A549 (cell line): Measurements from ENCODE around the gene THBS2. TPM values are rescaled to one million over a fixed set of nuclear protein-coding genes. Genes with fewer than 3 reads are reported as not detected.

Experiments used
- ATAC-seq, 2 experiments: fragments of 200-7000 bp in 1 of 2; fragments of >200 bp in 1 of 2; cut with Nextera tagmentation in 1 of 2; cut with Tn5 transposase in 1 of 2; 3 replicates each; pipeline versions ENCODE4 v1.8.0 to v1.9.1; 2018 to 2020; ENCODE audit warnings: mild to moderate bottlenecking in 1 of 2, moderate library complexity in 1 of 2
- CTCF ChIA-PET: fragments of 300-600 bp; sonication (Branson Sonifier 250); formaldehyde crosslinking; extraction: SDS; loops from one replicate; lab custom pipeline; 2021; ENCODE audit warnings: antibody characterized with exemption, inconsistent platforms; lab: Yijun Ruan, JAX
- POLR2A ChIA-PET: fragments of 350-600 bp; formaldehyde crosslinking; extraction: SDS; loops from one replicate; lab custom pipeline; 2021; ENCODE audit warnings: antibody characterized with exemption, inconsistent platforms; lab: Yijun Ruan, JAX
- DNase-seq, 2 experiments: peaks; one replicate each; pipeline versions ENCODE4 v3.0.0 to v3.0.0-alpha.2; 2011 to 2016; ENCODE audit warnings: low read depth in 1 of 2, low spot score in 1 of 2
- FAIRE-seq: peaks from 2 replicates; lab custom pipeline; 2011; peaks lifted over from hg19 to GRCh38; lab: Jason Lieb, UNC
- H3K27ac ChIP-seq, 2 experiments: fragments of >200 bp; sonication (Bioruptor Twin); formaldehyde crosslinking; 3 replicates each; pipeline ENCODE4 v1.5.1; 2016 to 2017
- H3K4me1 ChIP-seq: fragments of >200 bp; sonication (Bioruptor Twin); formaldehyde crosslinking; 3 replicates; pipeline ENCODE4 v1.6.1; 2016
- H3K4me2 ChIP-seq: fragments of >200 bp; sonication (Bioruptor Twin); formaldehyde crosslinking; 3 replicates; pipeline ENCODE4 v1.6.1; 2016
- H3K4me3 ChIP-seq: fragments of >200 bp; sonication (Bioruptor Twin); formaldehyde crosslinking; 3 replicates; pipeline ENCODE4 v1.5.1; 2016
- H3K9me3 ChIP-seq: fragments of >200 bp; sonication (Bioruptor Twin); formaldehyde crosslinking; 3 replicates; pipeline ENCODE4 v1.6.1; 2016
- BHLHE40 ChIP-seq: IDR thresholded peaks from 2 replicates; pipeline ENCODE4 v1.6.1; 2012; ENCODE audit warnings: low read depth, low read length, inconsistent platforms
- CBX2 ChIP-seq: fragments of 200-600 bp; sonication (generic); IDR thresholded peaks from 2 replicates; pipeline ENCODE4 v1.6.1; 2016; ENCODE audit warnings: low read depth, mild to moderate bottlenecking, borderline replicate concordance
- CBX8 ChIP-seq: fragments of 200-600 bp; sonication (generic); IDR thresholded peaks from 2 replicates; pipeline ENCODE4 v1.6.1; 2016
- CEBPB ChIP-seq, 2 experiments: fragments of >200 bp in 1 of 2; sonication (Bioruptor Twin) in 1 of 2; formaldehyde crosslinking in 1 of 2; IDR thresholded peaks; 2 replicates each; pipeline ENCODE4 v1.6.1; 2012 to 2016
- CHD2 ChIP-seq: fragments of 150-350 bp; IDR thresholded peaks from 2 replicates; pipeline ENCODE4 v1.6.1; 2014; ENCODE audit warnings: low read length; ENCODE audit not compliant: partially characterized antibody
- EHF ChIP-seq: fragments of 250-450 bp; sonication (Bioruptor Pico); IDR thresholded peaks from 2 replicates; pipeline ENCODE4 v1.5.0; 2020; ENCODE audit warnings: mild to moderate bottlenecking
- ESRRA ChIP-seq: fragments of 150-350 bp; IDR thresholded peaks from 2 replicates; pipeline ENCODE4 v1.6.1; 2014; ENCODE audit warnings: mild to moderate bottlenecking, low read length, borderline replicate concordance
- GATA3 ChIP-seq: IDR thresholded peaks from 2 replicates; pipeline ENCODE4 v1.6.1; 2012; ENCODE audit warnings: borderline replicate concordance
- HDAC2 ChIP-seq: fragments of 200-600 bp; sonication (generic); IDR thresholded peaks from 2 replicates; pipeline ENCODE4 v1.6.1; 2016
- KDM1A ChIP-seq: fragments of 200-600 bp; sonication (generic); IDR thresholded peaks from 2 replicates; pipeline ENCODE4 v1.6.1; 2016; ENCODE audit warnings: low read depth, mild to moderate bottlenecking
- MAFK ChIP-seq: fragments of 450-650 bp; IDR thresholded peaks from 2 replicates; pipeline ENCODE4 v1.6.1; 2014; ENCODE audit not compliant: partially characterized antibody
- MYC ChIP-seq: IDR thresholded peaks from 2 replicates; pipeline ENCODE4 v1.6.1; 2012; ENCODE audit warnings: mild to moderate bottlenecking, inconsistent platforms, low read length, improper control_type of control experiment, borderline replicate concordance
- NFE2L2 ChIP-seq: fragments of 150-350 bp; conservative IDR thresholded peaks from 2 replicates; pipeline ENCODE4 v1.6.1; 2014; ENCODE audit warnings: low read length
- NPAS2 ChIP-seq: fragments of 250-450 bp; sonication (Bioruptor Pico); IDR thresholded peaks from 2 replicates; pipeline ENCODE4 v1.8.0; 2022; ENCODE audit warnings: mild to moderate bottlenecking, moderate library complexity, borderline replicate concordance
- POLR2AphosphoS2 ChIP-seq: conservative IDR thresholded peaks from 2 replicates; pipeline ENCODE4 v1.6.1; 2012; ENCODE audit warnings: low read length, improper control_type of control experiment, inconsistent platforms
- RAD21 ChIP-seq, 2 experiments: fragments of >200 bp in 1 of 2; sonication (Bioruptor Twin) in 1 of 2; formaldehyde crosslinking in 1 of 2; IDR thresholded peaks in 1 of 2; conservative IDR thresholded peaks in 1 of 2; 2 replicates in 1 of 2; 3 replicates in 1 of 2; pipeline ENCODE4 v1.6.1; 2012 to 2018; ENCODE audit warnings: inconsistent platforms in 1 of 2
- RNF2 ChIP-seq: fragments of 200-600 bp; sonication (generic); IDR thresholded peaks from 2 replicates; pipeline ENCODE4 v1.6.1; 2016; ENCODE audit warnings: low read depth, mild to moderate bottlenecking, antibody characterized with exemption, moderate library complexity, borderline replicate concordance
- TFCP2L1 ChIP-seq: fragments of 250-450 bp; sonication (Bioruptor Pico); IDR thresholded peaks from 2 replicates; pipeline ENCODE4 v1.5.0; 2021; ENCODE audit warnings: mild to moderate bottlenecking
- ZC3H11A ChIP-seq: fragments of 450-650 bp; IDR thresholded peaks from 2 replicates; pipeline ENCODE4 v1.6.1; 2014; ENCODE audit warnings: antibody characterized with exemption, mild to moderate bottlenecking
- WGBS: methylation state at CpG from one replicate; pipeline ENCODE4 v1.1.6; 2017; ENCODE audit errors: missing lambda C conversion rate; 5-methylcytosine and 5-hydroxymethylcytosine counted together
- polyA plus RNA-seq, 4 experiments: library from polyadenylated mRNA; depleted of rRNA in 3 of 4; stranded (reverse); fragments of >200 nt; fragmentation: RNase III in 1 of 4; extraction: RNeasy Plus Mini Kit Qiagen cat#74134 plus additional on column Dnase treatment in 1 of 4; gene quantifications; 2 replicates in 3 of 4; 3 replicates in 1 of 4; pipeline ENCODE4 v1.2.3, GENCODE V29; 2011 to 2017
- TF ChIP-seq, protein P1 (sequence below): IDR thresholded peaks from 2 replicates; pipeline ENCODE4 v1.6.1; 2012
- TF ChIP-seq, protein P2 (sequence below): fragments of 450-650 bp; IDR thresholded peaks from 2 replicates; pipeline ENCODE4 v1.6.1; 2014; ENCODE audit warnings: antibody characterized with exemption
- TF ChIP-seq, protein P3 (sequence below): fragments of 250-450 bp; sonication (Bioruptor Pico); IDR thresholded peaks from 2 replicates; pipeline ENCODE4 v1.5.0; 2020; ENCODE audit warnings: low read depth, mild to moderate bottlenecking, moderate library complexity
- TF ChIP-seq, protein P4 (sequence below): fragments of >200 bp; sonication (Bioruptor Twin); formaldehyde crosslinking; IDR thresholded peaks from 2 replicates; pipeline ENCODE4 v1.6.1; 2016
- TF ChIP-seq, protein P5 (sequence below): fragments of 250-450 bp; sonication (Bioruptor Pico); IDR thresholded peaks from 2 replicates; pipeline ENCODE4 v1.5.0; 2021; ENCODE audit warnings: mild to moderate bottlenecking, moderate library complexity, borderline replicate concordance

THBS2 gene
- polyA plus RNA-seq, 2 of the 4 experiments (the other 2 are of a cell fraction), result 0.01 to 0.06 TPM

DNA sequence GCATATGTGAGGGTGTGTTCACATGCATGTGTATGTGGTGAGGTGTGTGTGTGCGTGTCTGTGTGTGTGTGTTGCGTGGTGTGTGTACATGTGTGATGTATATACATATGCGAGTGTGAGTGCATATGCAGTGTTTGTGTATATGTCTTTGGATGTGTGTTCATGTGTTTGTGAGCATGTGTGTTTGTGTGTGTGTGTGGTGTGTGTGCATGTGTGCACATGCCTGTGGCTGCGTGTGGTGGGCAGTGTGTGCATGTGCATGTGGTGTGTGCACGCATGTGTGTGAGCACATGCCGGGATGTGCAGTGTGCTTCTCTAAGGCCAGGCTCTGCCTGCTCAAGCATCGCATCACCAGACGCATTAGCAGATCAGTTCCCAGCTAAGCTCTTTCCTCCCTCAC, 5.7 kb downstream of the THBS2 start:
- H3K4me3 ChIP-seq, result no peak overlapping the region
- no peaks in the 10 kb centered on the region for H3K4me1 ChIP-seq
- H3K4me2 ChIP-seq, result no peak overlapping the region
- TF ChIP-seq, protein P1, sequence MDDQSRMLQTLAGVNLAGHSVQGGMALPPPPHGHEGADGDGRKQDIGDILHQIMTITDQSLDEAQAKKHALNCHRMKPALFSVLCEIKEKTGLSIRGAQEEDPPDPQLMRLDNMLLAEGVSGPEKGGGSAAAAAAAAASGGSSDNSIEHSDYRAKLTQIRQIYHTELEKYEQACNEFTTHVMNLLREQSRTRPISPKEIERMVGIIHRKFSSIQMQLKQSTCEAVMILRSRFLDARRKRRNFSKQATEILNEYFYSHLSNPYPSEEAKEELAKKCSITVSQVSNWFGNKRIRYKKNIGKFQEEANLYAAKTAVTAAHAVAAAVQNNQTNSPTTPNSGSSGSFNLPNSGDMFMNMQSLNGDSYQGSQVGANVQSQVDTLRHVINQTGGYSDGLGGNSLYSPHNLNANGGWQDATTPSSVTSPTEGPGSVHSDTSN, result no peak
- TF ChIP-seq BHLHE40 (no peak), GATA3 (no peak), CHD2 (no peak), RNF2 (no peak), EHF (CRISPR knock-in tag) (no peak), NPAS2 (CRISPR knock-in tag) (no peak), MAFK (no peak), HDAC2 (no peak), ESRRA (no peak), POLR2AphosphoS2 (no peak), CEBPB (IDR thresholded peaks at IDR 0.05) (no peak)
- TF ChIP-seq, protein P2, sequence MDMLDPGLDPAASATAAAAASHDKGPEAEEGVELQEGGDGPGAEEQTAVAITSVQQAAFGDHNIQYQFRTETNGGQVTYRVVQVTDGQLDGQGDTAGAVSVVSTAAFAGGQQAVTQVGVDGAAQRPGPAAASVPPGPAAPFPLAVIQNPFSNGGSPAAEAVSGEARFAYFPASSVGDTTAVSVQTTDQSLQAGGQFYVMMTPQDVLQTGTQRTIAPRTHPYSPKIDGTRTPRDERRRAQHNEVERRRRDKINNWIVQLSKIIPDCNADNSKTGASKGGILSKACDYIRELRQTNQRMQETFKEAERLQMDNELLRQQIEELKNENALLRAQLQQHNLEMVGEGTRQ, result no peak
- TF ChIP-seq, protein P3, sequence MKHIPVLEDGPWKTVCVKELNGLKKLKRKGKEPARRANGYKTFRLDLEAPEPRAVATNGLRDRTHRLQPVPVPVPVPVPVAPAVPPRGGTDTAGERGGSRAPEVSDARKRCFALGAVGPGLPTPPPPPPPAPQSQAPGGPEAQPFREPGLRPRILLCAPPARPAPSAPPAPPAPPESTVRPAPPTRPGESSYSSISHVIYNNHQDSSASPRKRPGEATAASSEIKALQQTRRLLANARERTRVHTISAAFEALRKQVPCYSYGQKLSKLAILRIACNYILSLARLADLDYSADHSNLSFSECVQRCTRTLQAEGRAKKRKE, result no peak
- WGBS, result 69% methylated on average over 3 of the region's 8 CpGs
- ChIA-PET CTCF (no interaction called here), POLR2A (no interaction called here)
- H3K27ac ChIP-seq, result no peak overlapping the region
- FAIRE-seq, result no peak
- DNase-seq, result no peak
- no peak for ATAC-seq
- no peaks in the 10 kb centered on the region for H3K9me3 ChIP-seq

GRCh38 chr6:169247419-169247818, 6.2 kb downstream of the THBS2 start:
- FAIRE-seq (no peak), DNase-seq (no peak), ATAC-seq (no peak)
- H3K4me1 ChIP-seq, result no peaks in the 10 kb centered on the region
- no peak for TF ChIP-seq MYC
- no peak for TF ChIP-seq RAD21 (conservative IDR thresholded peaks at IDR 0.05 in 1 of 2, IDR thresholded peaks at IDR 0.05 in 1 of 2)
- TF ChIP-seq, protein P4, sequence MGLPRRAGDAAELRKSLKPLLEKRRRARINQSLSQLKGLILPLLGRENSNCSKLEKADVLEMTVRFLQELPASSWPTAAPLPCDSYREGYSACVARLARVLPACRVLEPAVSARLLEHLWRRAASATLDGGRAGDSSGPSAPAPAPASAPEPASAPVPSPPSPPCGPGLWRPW, result no peak
- no peak for TF ChIP-seq TFCP2L1
- no peaks in the 10 kb centered on the region for H3K9me3 ChIP-seq
- no peak overlapping the region for H3K4me2 ChIP-seq
- ChIA-PET CTCF (no interaction called here), POLR2A (no interaction called here)
- no peak overlapping the region for H3K4me3 ChIP-seq
- no peak overlapping the region for H3K27ac ChIP-seq
- 47% methylated on average over 4 of the region's 4 CpGs for WGBS

DNA sequence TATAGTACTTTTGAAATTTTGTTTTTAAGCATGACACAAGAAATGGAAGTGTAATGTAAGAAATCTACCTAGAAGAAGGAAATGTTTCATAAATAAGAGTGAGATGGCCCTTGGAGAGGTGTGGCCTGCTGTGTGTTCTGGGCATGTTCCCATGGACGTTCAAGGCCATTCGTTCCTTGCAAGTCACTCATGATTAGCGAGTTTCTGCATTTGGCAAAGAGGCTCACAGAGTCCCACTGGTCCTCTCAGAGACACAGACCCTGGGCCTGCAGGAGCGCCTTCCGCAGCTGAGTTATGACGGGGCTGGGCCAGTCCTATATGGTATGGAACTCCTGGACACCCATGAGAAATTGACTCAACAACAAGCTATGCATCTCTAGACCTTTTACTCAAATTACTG, 7.2 kb downstream of the THBS2 start:
- H3K4me2 ChIP-seq, result no peak overlapping the region
- no peaks in the 10 kb centered on the region for H3K9me3 ChIP-seq
- ChIA-PET POLR2A (no interaction called here), CTCF (no interaction called here)
- TF ChIP-seq MAFK (no peak), EHF (CRISPR knock-in tag) (no peak), ZC3H11A (no peak), KDM1A (no peak), ESRRA (no peak), RAD21 (conservative IDR thresholded peaks at IDR 0.05 in 1 of 2, IDR thresholded peaks at IDR 0.05 in 1 of 2) (no peak), CBX8 (no peak), CBX2 (no peak), NFE2L2 (no peak), HDAC2 (no peak)
- TF ChIP-seq, protein P5, sequence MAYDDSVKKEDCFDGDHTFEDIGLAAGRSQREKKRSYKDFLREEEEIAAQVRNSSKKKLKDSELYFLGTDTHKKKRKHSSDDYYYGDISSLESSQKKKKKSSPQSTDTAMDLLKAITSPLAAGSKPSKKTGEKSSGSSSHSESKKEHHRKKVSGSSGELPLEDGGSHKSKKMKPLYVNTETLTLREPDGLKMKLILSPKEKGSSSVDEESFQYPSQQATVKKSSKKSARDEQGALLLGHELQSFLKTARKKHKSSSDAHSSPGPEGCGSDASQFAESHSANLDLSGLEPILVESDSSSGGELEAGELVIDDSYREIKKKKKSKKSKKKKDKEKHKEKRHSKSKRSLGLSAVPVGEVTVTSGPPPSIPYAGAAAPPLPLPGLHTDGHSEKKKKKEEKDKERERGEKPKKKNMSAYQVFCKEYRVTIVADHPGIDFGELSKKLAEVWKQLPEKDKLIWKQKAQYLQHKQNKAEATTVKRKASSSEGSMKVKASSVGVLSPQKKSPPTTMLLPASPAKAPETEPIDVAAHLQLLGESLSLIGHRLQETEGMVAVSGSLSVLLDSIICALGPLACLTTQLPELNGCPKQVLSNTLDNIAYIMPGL (CRISPR knock-in tag), result no peak
- TF ChIP-seq, protein P1, result no peak
- DNase-seq (no peak), FAIRE-seq (no peak), ATAC-seq (no peak)
- H3K4me1 ChIP-seq, result no peaks in the 10 kb centered on the region
- 52% methylated on average over 6 of the region's 6 CpGs for WGBS
- no peak overlapping the region for H3K27ac ChIP-seq
- H3K4me3 ChIP-seq, result no peak overlapping the region
